Stimulated activated CD4-positive, alpha-beta T cell treated with anti-CD3 and anti-CD28 coated beads, Interleukin-12 subunit alpha, Interleukin-12 subunit beta, amount 100 ng/mL, for 4 hours (primary cell): Measurements from ENCODE around the gene PSORS1C2.
A peak's percentile ranks its signal among the peaks of the same experiment; 100 is the strongest.

Experiments used
- DNase-seq: peaks from one replicate; pipeline ENCODE4 v3.0.0-alpha.2; 2020

PSORS1C2 gene

DNA sequence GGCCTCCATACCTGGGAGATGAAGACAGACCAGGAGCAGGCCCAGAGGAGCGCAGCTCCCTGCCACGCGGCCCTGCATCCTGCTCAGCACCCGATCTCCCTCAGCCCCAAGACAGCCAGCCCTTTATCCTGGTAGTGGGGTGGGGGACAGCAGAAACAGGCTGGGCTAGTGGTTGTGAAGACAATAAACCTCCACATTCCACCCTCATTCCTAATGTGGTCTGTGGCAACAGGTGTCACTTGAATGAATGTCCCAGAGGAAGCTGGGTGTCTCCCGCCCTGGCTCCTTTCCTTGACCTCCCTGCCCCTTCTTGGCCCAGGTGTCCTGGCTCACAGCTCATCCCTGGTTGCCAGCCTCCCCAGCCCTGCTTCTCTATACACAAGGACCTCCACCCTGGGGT is 26.4 kb downstream of the PSORS1C2 start, which contains the start of gene C6orf15:
Gene C6orf15, minus strand, starts transcription at position 98 of the 400 bp plus-strand sequence. Its CDS starts 20 bp downstream, at position 78.
- DNase-seq, result no peak

DNA sequence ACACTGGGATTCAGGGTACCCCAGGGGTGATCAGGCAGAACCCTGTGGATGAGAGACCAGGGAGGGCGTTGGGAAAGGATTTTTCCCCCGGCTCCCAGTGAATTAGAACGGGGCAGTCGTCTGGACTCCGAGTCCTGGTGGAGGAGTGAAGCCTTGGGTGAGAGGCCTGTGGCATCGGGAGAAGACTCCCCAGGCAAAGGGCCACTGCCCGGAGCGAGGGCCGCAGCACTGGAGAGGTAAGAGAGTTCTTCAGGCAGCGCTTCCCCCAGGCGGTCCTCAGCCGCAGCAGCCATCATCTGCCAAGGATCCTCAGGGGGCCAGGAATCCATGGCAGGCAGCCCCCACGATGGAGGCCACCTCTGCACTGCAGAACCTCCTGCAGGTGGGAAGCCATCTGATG is 27.2 kb downstream of the PSORS1C2 start:
- no peak for DNase-seq

DNA sequence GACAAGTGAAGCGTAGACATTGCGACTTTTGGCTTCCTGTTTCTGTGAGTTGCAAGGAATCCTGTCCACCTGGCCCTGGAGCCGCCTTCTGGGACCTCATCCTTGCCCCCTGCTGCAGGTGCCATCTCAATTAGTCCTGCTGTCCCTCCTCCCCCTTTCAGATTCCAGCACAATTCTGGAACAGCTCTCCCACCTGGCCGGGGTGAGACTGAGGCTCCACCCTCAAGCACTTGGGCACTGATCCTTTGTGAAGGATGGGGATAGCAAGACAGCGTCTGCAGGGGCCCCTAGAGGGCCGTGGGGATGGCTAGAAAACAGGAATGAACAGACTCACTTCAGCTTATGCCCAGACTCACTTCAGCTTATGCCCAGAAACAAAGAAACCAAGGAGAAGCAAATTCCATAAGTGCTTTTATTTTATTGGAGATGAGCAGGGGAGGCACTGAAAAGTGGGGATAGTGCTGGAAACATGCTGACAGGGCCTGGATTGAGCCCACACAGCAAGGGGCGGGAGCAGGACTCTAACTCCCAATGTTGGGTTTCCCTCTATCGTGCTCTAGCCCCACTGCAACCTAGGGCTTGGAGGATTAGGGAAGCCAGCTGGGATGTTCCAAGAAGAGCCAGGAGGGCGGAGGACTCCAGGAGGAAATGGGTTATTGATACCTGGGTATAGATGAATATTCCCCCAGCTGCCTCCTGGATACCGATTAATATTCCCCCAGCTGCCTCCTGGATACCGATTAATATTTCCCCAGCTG is 27.9 kb downstream of the PSORS1C2 start:
- DNase-seq, result no peak

DNA sequence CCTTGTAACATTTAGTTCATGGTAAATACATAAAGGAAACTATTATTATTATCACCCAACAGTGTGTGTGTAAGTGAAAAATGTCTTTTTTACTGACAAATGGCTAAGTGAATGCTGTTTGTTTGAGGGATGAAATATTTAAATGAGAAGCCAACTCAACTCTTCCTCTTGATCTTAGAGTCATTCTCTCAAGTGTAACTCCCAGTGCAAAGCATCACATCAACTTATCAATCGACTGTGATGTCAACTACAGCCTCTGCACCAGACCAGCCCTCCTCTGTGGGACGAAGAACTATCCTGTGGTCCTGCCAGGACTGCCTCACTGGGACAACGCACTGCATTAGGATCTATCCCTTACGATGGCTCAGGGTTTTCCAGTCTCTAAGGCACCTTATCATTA is 31.8 kb downstream of the PSORS1C2 start:
- no peak for DNase-seq

DNA sequence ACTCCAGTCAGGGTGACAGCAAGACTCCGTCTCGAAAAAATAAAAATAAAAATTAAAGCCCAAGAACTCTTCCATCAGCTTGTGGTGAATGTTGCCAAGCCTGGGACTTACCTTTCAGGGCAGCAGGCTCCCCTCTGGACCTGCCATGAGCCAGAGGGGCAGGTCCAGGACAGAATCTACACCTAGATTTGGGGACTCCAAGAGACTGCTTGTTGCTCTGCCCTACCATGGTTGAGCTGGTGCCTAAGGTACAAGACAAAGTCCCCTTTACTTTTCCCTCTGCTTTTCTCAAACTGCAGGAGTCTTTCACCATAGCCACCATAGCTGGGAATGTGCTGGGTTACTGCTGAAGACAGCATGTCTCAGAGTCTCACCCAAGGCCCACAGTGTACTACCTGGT is 35.7 kb downstream of the PSORS1C2 start:
- no peak for DNase-seq

DNA sequence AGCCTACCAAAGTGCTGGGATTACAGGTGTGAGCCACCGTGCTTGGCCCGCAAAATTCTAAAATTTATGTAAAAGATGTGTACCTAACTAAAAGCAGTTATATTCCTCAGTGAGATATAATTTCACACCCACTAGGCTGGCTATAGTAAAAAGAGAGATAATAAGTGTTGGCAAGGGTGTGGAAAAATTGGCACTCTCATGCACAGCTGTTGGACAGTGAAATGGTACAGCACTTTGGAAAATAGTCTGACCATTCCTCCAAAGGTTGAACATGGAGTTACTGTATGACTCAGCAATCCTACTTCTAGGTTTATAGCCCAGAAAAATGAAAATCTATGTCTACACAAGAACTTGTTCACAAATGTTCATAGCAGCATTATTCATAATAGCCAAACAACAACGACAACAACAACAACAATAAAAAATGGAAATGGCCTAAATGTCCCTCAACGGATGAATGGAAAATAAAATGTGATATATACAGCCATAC is 40.4 kb downstream of the PSORS1C2 start:
- DNase-seq, result no peak

DNA sequence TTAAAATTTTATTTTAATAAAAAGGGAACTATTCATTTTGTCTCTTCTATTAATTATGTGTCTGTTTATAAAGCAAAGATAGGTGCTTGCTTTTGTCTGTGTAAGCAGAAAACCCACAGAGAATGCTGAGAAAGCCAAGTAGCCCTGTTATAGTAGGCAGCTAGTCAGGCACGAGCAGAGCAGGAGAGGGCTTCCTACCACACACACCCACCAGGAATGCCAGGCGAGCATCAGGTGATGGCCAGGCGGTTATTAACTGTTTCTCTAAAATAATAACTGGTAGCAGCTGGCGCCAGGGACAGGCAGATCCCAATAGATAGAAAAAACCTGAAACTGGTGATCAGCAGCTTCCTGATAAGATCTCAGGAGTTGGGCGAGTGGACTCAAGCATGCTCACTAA is 42.2 kb downstream of the PSORS1C2 start:
- no peak for DNase-seq

DNA sequence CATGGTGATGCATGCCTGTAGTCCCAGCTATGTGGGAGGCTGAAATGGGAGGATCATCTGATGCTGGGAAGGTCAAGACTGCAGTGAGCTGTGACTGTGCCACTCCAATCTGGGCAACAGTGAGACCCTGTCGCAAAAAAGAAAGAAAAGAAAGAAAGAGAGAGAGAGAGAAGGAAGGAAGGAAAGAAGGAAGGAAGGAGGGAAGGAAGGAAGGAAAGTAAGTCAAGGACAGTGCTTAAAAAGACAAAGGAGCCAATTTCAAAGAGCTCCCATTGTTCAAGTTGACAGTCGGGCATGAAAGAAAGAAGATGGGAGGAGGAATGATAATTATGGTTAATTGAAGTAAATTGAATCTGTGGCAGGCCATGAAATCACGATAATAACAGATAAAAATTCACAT is 42.7 kb downstream of the PSORS1C2 start:
- DNase-seq, result no peak

DNA sequence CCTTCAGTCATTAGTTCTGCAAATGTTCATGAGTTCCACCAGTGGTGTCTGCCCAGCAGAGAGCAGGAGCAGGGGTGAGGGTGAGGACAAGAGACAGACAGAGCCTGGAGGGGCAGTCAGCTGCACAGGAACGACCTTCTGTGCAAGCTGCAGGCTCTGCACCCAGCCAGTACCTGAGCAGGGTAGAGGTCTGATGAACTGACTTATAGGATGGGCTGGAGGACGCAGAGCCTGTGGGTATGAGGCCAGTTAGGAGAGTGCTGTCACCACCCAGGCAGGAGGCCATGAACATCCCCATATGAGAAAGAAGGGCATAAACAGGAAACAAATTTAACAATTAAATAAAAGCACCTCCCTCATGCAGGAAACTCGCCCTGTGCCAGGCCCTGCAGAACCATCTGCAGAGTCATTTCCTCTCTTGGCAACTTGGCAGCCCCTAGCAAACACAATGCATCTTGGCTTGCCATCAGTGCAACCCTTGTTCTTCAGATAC is 44.4 kb downstream of the PSORS1C2 start:
- peak; percentile 12 for DNase-seq

DNA sequence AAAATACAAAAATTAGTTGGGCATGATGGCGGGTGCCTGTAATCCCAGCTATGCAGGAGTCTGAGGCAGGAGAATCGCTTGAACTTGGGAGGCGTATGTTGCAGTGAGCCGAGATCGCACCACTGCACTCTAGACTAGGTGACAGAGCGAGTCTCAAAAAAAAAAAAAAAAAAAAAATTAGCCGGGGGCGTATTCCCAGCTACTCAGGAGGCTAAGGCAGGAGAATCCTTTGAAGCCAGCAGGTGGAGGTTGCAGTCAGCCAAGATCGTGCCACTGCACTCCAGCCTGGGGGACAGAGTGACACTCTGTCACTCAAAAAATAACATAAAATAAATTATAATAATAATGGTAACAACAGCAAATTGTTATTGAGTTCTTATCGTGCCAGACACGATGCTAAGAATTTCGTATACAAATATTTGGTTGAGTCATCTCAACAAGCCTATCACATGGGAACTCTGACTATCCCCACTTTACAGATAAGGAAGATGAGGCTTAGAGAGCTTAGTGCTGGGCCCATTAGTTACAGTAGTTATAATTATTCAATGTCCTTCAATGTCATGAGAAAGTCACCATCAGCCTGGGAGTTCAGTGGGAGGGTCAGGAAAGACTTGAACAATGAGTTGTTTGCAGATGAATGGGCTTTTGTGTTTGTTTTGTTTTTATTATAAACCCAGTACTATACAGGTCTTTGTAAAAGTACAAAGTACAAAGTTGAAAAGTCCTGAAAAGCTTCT is 45.9 kb downstream of the PSORS1C2 start:
- no peak for DNase-seq

DNA sequence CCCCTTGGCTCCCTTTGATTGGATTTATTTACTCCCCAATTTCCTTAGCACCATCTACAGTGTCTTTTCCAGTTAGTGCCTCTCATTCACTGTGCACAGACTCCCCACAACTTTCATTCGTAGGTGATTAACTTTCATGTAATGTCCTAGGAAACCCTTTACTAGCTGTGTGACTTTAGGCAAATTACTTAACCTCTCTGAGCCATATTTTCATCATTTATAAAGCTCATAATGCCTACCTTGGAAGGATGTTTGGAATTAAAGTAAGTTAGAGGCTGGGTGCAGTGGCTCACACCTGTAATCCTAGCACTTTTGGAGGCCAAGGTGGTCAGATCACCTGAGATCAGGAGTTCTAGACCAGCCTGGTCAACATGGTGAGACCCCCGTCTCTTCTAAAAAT is 46.6 kb downstream of the PSORS1C2 start:
- no peak for DNase-seq

DNA sequence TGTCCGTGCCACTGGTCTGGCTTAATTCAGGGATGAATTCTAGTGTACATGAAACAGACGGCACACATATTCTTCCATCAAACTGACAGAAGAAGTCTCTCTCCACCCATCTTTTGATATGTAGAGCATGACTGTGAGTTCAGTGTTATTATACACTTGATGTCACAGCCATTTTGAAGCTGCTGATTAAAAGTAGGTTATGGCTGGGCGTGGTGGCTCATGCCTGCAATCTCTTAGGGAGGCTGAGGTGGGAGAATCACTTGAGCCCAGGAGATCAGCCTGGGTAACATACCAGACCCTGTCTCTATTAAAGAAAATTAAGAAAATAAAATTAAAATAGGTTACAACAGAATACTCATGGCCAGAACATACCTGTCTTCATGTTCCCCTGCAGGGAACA is 47.2 kb downstream of the PSORS1C2 start:
- no peak for DNase-seq

DNA sequence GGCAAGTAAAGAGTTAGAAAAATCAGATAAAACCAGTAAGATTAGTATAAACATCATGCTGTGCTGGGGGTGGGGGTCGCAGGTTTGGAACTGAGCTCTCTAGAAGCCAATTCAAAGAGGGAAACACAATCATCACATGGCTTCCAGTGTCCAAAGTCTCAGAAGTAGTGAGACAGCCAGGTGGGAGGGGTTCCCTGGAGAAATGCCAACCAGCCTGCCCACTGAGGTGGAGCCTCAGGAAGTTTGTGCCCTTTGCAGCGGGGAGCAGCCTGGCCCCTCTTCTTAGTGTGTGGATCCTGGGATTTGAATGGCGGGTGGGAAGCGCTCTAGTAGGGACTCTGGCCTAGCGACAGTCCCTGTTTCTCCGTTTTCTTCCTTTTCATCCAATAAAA is 47.9 kb downstream of the PSORS1C2 start:
- no peak for DNase-seq

DNA sequence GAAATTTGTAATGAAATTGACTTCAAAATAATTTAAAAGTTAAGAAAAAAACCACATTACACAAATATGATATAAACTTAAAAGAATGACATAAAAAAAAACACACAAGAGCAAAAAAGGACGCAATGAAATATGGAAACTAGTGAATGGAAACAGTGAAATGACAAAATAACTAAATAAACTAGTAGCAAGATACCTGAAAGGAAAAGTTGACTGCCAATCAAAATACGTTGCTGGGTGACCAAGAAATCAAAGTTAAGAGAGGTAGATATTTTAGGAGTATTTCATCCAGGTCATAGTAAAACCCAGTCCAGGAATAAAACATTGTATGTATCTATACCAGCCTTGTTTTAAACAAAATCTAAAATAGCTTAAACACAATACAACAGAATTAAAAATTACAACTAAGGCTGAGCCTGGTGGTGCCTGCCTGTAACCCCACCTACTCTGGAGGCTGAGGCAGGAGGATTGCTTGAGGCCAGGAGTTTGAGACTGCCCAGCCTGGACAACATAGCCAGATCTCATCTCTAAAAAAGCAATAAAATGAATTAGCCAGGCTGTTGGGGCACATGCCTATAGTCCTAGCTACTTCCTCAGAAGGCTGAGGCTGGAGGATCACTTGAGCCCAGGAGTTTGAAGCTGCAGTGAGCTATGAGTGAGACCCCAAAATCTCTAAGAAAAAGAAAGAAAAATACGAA is 48.4 kb downstream of the PSORS1C2 start:
- DNase-seq, result no peak
